Activated CD4-positive, alpha-beta T cell treated with anti-CD3 and anti-CD28 coated beads, Interleukin-2, amount 50 U/mL, for 4 hours (primary cell): ENCODE data around the gene CCT8.
"Not testable (repeated sequence)": the region's sequence is repeated elsewhere in the genome, so short reads cannot be mapped to it uniquely, and the experiment has no call there.

Experiments
- DNase-seq, 2 experiments: peaks; one replicate each; pipeline ENCODE4 v3.0.0-alpha.2; 2020

CCT8 gene

GRCh38 chr21:29011236-29011635, 62.2 kb downstream of the CCT8 start:
- DNase-seq: not testable (repeated sequence)

DNA sequence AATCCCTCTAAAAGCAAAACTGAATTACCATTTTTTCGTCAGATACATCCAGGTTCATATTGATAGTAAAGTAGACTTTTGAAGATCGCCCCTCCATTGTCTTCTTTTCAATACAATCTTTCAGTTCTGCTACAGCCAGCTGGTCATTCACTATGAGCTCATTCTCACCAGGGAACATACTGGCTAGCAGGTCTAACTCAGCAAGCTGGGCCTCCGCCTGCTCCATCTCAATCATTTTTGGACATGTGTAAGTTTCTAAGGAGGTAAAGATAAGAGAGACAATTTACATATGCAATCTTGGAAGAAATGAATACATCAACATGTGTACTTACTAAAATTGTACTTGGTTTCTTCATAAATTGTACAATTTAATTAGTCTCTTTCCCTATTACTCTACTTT, 65.1 kb downstream of the CCT8 start:
- DNase-seq: no peak

DNA sequence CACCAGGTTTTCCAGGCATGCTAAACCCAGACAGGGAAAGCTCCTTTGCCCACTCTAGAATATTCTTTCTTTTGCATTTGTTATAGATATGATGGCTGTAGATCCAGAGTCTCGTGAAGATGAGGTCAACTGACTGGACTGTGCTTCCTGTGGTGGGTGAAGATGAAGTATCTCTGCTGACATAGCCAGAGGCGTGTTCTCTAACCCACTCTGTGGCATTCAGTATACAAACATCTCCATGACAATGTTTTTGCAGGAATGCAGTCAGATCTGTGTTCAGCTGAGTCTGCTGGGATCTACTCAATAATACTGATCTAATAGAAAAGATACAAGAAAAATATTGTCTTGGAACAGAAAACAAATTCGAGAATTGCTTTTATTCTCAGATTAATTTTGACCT, 65.6 kb downstream of the CCT8 start:
- DNase-seq: no peak

DNA sequence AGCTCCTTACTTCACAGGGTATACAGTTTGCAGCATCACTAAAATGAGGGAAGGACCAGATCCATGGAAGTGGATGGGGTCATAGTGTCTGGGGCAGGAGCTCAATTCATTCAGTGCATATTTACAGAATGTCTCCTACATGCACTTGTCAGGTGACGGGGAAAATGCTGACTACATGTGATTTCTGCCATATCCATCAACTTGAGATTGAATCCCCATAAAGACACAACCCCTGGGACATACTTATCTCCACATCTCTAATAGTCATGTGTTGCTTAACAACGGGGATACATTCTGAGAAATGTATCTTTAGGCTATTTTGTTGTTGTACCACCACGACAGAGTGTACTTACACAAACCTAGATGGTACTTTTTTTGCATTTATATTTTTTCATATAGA, 66.3 kb downstream of the CCT8 start:
- no peak for DNase-seq
